Measurements from ENCODE around the gene FHIT.
A peak's percentile ranks its signal among the peaks of the same experiment; 100 is the strongest.

The FHIT gene

GRCh38 chr3:60355825-60356224 is 895.4 kb downstream of the FHIT start:
- DNase-seq: no peak

- DNase-seq: no peak
These were observed 899.8 kb downstream of the FHIT start for GRCh38 chr3:60351481-60351880.

- DNase-seq: no peak
These were observed 906.9 kb downstream of the FHIT start for GRCh38 chr3:60344340-60344739.

GRCh38 chr3:60343831-60344230 is 907.4 kb downstream of the FHIT start:
- DNase-seq: no peak

GRCh38 chr3:60339304-60339703 is 911.9 kb downstream of the FHIT start:
- no peak for DNase-seq

GRCh38 chr3:60337421-60337820 is 913.8 kb downstream of the FHIT start:
- DNase-seq: no peak

- DNase-seq: no peak
These were observed 915.2 kb downstream of the FHIT start for GRCh38 chr3:60336061-60336460.

- no peak for DNase-seq
These were observed 917.5 kb downstream of the FHIT start for GRCh38 chr3:60333710-60334109.

GRCh38 chr3:60330107-60330506 is 921.1 kb downstream of the FHIT start:
- no peak for DNase-seq

GRCh38 chr3:60325610-60326170 is 925.6 kb downstream of the FHIT start:
- peak; percentile 53 for DNase-seq

- no peak for DNase-seq
These were observed 927.6 kb downstream of the FHIT start for GRCh38 chr3:60323651-60324050.

GRCh38 chr3:60323180-60323579 is 928.1 kb downstream of the FHIT start:
- DNase-seq: no peak

GRCh38 chr3:60322298-60322856 is 928.9 kb downstream of the FHIT start:
- DNase-seq: no peak

- DNase-seq: no peak
These were observed 931.9 kb downstream of the FHIT start for GRCh38 chr3:60319179-60319858.

- no peak for DNase-seq
These were observed 935.0 kb downstream of the FHIT start for GRCh38 chr3:60316121-60316797.

- no peak for DNase-seq
These were observed 937.2 kb downstream of the FHIT start for GRCh38 chr3:60313951-60314461.

- no peak for DNase-seq
These were observed 937.9 kb downstream of the FHIT start for GRCh38 chr3:60313231-60313798.

- no peak for DNase-seq
These were observed 941.5 kb downstream of the FHIT start for GRCh38 chr3:60309539-60310268.

- no peak for DNase-seq
These were observed 942.4 kb downstream of the FHIT start for GRCh38 chr3:60308808-60309207.

GRCh38 chr3:60307562-60308199 is 943.6 kb downstream of the FHIT start:
- DNase-seq: no peak

- DNase-seq: no peak
These were observed 947.1 kb downstream of the FHIT start for GRCh38 chr3:60304112-60304511.

GRCh38 chr3:60303160-60303559 is 948.1 kb downstream of the FHIT start:
- DNase-seq: no peak
